Forelimb muscle (tissue), 1 donor: ENCODE results near the gene AGAP6. TPM values are rescaled to one million over a fixed set of nuclear protein-coding genes. Genes with fewer than 3 reads are reported as not detected.
A peak's percentile ranks its signal among the peaks of the same experiment; 100 is the strongest.
"Not testable (repeated sequence)": the region's sequence is repeated elsewhere in the genome, so short reads cannot be mapped to it uniquely, and the experiment has no call there.

ENCODE experiments used
- DNase-seq: peaks from one replicate; pipeline ENCODE4 v3.0.0-alpha.2; 2013; ENCODE audit warnings: low read depth
- polyA plus RNA-seq: library from polyadenylated mRNA; unstranded; fragments of 120-200 nt; gene quantifications from one replicate; pipeline ENCODE4 v1.2.1, GENCODE V29; 2013; ENCODE audit not compliant: insufficient read length

The AGAP6 gene
- 18.5 TPM for polyA plus RNA-seq

DNA sequence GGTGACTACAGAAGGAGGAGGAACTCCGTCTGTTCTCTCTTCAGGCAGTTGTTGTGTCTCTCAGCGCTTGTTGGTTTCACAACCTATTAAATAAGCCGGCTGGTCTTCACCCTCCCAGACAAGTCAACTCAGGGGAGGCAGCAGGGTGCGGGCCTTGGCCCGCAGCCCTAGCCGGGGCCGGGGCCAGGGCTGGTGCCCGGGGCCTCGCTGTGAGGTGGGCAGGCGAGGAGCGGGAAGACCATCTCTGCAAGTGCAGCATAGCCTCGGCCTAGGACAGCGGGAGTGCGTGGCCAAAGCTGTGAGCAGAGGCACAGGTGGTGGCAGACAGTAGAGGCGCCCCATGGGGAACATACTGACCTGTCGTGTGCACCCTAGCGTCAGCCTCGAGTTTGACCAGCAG lies at the start of gene AGAP6:
Gene AGAP6 (plus strand): TSS at position 31 of the 400 bp plus-strand sequence. CDS start 310 bp downstream, at position 341.
- DNase-seq: not testable (repeated sequence)

DNA sequence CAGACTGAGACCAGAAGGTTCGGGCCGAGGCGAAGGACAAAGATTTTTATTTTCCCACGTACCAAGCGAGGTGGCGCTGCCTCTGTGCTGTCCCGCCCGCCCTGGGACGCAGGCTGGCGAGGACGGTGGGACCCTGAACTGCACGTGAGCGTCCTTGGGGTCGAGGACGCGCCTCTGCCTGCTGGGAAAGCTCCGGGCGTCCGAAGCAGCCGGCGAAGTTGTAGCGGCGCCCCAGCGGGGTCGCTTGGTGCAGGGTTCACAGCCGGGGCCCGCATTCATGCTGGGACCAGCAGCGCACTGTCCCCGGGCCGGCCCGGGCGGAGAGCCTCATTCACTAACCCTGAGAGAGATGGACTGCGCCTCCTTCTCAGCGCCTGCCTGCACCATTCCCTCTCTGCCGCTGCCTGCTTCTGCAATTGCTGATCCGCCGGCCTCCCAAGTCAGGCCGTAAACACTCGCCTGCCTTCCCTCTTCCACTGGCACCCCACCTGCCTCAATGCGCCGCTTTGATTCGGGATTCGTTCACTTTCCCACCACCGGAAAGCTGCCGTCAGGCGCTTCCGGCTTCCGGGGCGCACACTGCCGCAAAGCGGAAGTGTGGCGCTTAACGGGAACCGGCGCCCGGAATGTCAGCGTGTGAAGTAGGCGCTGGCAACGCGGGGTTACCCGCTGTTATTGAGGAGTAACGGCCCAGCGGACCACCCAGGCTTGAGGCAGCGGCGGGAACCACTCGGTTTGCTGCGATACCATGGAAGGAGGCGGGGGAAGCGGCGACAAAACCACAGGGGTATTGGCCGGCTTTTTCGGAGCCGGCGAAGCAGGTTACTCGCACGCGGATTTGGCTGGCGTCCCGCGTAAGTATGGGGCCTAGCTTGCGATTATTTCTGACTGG lies 46.5 kb upstream of the AGAP6 start, which contains the start of the genes PARG and TIMM23B:
Gene PARG (minus strand): TSS at position 581 of the 892 bp plus-strand sequence. CDS start 302 bp downstream, at position 279.
Gene TIMM23B (plus strand): TSS at position 607 of the 892 bp plus-strand sequence. CDS start 142 bp downstream, at position 749.
- DNase-seq: peak; percentile 47

DNA sequence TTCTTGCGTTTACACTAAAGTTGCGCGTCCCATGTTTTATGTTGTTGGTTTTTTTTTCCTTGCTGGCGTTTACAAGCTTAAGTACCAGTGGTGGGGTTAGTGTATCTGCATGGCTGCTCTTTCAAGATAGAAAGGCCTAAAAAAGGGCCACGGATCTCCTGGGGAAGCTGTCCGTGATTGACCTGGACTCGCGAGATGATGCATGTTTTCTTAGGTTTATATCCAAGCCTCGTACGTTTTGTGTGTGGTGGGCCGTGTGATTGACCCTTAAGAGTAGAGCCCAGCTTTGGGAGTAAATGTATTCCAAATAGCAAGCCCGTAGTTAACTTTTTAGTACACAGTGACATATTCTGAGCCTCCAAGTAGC lies 45.9 kb upstream of the AGAP6 start:
- DNase-seq: not testable (repeated sequence)

DNA sequence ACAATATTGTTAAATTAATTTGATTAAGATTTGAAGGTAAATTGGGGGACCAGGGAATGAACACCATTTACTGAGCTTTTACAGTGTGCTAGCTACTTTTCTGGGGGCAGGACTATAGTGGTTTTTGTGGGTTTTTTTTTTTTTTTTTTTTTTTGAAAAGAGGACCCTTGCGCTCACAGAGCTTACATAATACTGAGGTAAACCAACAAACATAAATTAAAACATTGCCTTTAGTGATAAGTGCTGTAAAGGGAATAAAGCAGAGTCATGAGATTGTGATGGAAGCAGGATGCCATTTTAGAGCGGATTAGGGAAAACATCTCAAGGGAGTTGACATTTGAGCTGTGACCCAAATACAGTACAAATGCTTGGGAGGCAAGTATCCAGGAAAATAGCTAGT lies 44.6 kb upstream of the AGAP6 start:
- not testable (repeated sequence) for DNase-seq

DNA sequence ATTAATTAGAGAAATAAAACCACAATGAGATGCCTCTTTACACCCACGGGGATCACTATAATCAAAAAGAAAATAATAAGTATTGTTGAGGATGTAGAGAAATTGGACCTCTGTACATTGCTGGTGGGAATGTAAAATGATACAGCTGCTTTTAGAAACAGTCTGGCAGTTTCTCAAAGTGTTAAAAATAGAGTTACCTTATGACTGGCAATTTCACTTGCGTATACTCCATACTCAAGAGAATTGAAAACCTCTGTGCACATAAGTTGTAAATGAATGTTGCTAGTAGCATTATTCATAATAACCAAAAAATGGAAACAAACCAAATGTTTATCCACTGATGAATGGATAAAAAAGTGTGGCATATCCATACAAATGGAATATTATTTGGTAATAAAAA lies 40.1 kb upstream of the AGAP6 start:
- DNase-seq: not testable (repeated sequence)

DNA sequence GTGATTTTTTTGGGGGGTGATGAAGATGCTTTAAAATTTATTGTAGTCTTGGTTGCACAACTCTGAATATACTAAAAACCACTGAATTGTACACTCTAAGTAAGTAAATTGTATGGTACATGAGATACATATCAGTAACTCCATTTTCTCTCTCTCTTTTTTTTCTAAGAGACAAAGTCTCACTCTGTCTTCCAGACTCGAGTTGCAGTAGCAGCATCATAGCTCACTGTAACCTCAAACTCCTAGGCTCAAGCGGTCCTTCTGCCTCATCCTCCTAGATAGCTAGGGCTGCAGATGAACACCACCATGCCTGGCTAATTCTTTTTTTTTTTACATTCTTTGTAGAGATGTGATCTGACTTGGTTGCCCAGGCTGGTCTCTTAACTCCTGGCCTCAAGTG lies 39.5 kb upstream of the AGAP6 start:
- DNase-seq: not testable (repeated sequence)

DNA sequence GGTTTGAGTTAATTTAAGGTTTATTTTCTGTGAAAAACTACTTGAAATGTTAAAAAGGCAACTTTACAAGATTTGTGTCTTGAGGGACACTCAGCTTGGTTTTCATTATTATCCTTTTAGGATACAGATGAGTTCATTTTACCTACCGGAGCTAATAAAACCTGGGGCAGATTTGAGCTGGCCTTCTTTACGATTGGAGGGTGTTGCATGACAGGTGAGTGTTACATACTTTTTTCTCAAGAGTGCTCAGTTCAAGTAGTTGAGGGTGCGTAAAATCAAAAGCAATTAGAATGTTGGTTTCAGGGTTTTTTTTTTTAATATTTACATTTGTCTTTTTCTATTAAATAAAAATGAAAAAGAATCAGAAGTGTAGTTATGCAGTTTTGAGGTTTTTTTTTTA lies 36.2 kb upstream of the AGAP6 start:
- not testable (repeated sequence) for DNase-seq

DNA sequence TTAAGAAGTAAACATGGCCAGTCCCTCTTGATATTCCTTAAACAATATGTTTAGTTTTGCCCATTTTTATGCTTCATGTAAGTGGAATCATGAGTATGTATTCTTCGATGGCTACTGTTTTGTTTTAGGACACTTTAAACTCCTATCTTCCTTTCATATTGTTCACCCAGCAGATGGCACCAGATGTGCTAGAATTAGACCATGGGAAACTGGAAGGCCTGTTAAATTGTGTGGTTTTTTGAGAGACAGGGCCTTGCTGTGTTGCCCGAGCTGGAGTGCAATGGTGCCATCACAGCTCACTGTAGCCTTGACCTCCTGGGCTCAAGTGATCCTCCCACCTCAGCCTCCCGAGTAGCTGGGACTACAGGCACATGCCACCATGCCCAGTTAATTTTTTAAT lies 35.1 kb upstream of the AGAP6 start:
- DNase-seq: not testable (repeated sequence)

DNA sequence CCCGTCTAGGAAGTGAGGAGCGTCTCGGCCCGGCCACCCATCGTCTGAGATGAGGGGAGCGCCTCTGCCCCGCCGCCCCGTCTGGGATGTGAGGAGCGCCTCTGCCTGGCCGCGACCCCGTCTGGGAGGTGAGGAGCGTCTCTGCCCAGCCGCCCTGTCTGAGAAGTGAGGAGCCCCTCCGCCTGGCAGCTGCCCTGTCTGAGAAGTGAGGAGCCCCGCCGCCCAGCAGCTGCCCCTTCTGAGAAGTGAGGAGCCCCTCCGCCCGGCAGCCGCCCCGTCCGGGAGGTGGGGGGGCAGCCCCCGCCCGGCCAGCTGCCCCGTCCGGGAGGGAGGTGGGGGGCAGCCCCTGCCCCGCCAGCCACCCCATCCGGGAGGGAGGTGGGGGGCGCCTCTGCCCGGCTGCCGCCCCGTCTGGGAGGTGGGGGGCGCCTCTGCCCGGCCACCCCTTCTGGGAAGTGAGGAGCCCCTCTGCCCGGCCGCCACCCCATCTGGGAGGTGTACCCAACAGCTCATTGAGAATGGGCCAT lies 17.8 kb upstream of the AGAP6 start:
- DNase-seq: not testable (repeated sequence)

DNA sequence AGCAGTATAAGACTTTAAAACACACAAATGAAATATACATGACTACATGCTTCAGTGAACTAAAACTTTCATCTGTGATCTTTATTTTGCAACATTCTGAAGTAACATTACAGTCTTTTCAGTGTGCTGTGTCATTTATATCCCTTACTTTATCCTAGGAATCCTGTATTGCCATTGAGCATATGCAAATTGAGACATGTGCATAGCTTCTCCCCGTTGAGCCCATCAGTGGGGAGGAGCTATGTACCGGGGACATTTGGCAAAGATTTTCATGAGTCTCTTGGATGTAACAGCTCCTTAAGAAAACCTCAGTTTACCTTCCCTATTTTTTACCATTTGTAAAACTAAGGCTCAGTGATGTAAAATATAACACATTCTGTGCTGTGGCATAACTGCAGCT lies 16.7 kb upstream of the AGAP6 start:
- DNase-seq: not testable (repeated sequence)

DNA sequence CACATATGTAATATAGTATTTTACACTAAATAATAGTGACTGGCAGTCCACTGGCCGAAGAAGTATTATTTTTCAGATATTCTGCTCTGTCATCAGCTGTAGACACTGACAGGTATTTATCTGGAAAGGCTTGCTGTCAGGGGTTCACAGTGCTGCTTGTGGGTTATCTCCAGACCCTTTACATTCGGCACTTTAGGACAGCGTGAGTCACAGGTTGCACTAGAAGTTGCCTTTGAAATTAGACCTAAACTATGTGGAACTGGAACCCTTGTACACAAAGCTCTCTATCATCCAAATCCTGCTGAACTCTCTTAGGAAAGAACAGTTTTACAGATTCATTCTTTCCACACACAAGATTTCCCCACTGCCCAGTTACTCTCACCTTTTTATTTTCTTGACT lies 16.1 kb upstream of the AGAP6 start:
- DNase-seq: not testable (repeated sequence)

DNA sequence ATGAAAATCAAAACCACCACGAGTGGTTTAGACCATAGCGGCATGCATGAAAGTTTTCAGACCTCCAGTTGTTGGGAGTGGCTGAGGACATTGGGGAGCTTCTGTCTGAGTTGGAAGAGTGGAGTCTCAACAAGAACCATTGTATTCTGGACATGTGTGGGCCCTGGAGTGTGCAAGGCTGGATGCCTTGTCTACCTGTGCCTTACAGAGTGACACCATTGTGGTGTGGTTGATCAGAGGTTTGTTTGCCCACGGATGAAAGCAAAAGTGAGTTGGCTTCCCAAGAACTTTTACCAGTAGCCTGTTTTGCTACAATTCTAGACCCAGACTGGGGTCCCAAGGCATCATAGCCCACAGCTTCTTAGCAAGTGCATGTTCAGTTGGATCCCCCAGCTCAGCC lies 10.4 kb upstream of the AGAP6 start:
- not testable (repeated sequence) for DNase-seq

DNA sequence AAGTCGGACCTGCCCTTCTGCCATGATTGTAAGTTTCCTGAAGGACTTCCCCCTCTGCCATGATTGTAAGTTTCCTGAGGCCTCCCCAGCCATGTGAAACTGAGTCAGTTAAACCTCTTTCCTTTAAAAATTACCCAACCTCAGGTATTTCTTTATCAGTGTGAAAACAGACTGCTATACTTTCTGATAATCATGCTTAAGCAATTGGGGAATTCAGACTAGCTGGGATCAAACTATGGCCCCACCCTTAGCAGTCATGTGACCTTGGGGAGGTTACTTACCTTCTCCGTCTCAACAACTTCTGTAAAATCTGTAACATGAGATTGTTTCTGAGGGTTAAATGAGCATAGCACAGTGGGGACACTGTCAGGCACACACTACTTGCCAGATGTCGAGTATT lies 999 bp upstream of the AGAP6 start:
- not testable (repeated sequence) for DNase-seq

DNA sequence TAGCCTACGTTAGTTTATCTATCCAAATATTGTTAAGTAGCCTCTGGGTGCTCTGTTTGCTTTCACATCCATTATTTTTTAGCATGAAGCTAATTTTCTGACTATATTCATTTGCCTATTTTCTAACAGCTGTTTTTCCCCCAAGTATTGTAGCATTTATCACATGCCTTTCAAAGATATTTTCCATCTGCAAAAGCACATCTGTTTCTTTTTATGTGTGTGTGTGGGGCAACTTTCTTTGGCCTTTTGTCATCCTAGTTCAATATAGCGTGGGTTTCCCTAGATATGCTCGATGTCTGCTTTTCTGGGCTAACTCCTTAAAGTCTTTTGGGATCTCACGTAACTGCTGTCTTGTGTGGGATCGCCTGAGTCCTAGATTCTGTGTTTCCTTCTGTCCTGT lies 7.1 kb downstream of the AGAP6 start:
- DNase-seq: not testable (repeated sequence)

DNA sequence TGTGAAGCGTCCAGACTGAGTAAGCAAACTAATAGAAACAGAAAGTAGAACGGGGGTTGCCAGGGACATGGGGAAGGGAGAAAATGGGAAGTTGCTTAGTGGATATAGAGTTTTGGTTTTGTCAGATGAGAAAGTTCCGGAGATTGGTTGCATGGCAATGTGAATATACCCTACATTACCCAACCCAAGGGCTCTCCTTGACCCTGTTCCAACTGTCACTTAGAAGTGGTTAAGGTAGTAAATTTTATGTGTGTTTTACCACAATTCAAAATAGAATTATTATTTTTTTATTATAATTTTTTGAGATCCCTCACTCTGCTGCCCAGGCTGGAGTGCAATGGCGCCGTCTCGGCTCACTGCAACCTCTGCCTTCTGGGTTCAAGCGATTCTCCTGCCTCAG lies 25.8 kb downstream of the AGAP6 start:
- DNase-seq: not testable (repeated sequence)

DNA sequence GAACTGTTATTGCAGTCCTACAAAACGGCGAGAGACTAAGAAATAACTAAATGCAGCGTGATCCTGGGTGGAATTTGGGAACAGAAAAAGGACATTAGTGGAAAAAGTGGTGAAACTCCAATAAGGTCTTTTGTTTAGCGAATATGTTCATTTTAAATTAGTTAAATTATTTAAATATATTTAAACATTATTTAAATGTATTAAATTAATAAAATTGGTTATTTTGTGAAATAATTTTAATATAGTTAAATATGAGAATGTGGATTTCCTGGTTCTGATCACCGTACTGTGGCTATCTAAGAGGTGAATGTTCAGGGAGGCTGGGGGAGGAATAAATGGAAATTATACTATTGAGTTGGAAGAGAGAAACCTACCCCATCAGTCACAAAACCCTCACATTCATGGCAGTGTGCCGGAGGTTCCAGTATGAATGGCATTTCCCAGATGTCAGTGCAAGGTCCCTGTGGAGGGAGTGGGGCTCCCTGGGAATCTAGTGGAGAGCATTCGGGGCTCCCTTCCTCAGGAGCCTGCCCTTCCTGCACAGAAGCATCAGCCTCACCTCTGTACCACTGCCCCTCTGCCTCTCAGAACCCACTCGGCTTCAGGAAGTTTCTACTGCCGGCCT lies 27.5 kb downstream of the AGAP6 start:
- not testable (repeated sequence) for DNase-seq

DNA sequence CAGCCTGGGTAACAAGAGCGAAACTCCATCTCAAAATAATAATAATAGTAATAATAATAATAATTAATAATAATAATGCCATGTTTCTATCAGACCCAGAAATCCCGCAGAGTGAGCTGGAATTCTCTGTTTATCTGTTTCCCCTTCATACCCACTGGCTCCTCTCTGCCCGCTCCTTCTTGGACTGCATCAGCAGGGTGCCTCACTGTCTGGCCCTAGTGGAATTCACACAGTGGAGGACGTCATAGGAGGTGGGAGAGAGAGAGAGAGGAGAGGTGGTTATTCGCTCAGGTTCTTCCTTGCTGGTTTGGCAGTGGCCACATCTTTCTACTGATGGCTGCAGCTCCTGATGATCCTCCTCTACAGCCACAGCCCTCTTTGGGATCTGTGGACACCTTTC lies 28.7 kb downstream of the AGAP6 start:
- not testable (repeated sequence) for DNase-seq

DNA sequence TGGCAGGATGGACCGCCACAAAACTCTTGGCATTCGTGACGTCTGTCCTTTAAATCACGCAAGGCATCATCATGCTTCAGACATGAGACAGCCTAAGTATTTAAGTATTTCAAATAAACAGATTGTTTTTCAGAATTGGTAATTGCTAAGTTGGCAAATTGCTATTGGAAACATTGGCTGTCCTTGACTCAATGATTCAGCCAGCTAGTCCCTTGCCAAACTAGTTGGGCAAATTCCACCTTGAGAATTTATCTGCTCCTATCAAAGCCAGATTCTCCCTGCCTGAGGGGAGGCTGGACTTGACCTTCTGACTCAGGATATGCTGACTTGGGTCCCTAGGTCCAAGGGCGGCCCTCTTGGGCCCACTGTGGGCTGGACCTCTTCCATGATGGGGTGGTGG lies 29.4 kb downstream of the AGAP6 start:
- DNase-seq: not testable (repeated sequence)

DNA sequence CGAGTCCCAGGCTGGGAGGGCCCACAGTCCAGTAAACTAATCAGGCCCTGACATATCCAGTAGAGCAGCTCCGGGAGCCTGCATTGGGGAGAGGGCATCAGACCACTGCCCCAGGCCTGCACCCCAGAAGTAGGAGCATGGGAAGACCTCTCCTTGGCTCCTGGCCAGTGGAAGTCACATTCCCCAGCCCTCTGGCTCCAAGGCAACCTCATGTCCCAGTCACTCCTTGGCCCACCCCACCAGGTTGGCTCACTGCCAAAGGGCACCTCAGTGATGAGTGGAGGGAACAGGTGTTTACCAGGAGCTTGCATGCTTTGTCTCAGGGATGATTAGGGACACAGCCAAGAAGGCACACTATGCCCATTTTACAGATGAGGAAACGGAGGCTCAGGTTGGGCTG lies 31.1 kb downstream of the AGAP6 start:
- DNase-seq: not testable (repeated sequence)

DNA sequence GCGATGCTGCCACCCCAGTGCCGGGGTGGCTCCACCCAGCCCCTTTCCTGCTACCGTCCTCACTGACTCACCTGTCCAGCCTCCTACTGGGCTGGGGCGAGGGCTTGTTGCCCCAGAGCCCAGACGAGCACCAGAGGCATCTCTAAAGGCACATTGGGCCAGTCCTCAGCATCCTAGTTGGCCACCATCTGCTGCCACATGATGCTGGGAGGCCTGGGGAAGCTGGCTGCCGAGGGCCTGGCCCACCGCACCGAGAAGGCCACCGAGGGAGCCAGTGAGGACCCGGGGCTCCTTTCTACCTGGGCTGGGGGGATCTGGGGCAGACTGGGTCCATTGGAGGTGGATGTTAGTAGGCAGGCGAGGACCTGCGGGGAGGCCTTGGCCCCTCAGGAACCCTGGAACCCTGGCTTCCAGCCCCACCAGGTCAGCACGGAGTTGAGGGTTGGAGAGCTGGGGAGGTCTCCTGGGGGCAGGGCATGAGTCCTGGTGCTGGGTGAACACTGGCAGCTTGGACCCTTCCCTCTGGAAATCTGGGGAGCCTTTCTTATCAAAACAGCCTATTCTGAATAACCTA lies 32.3 kb downstream of the AGAP6 start:
- not testable (repeated sequence) for DNase-seq

DNA sequence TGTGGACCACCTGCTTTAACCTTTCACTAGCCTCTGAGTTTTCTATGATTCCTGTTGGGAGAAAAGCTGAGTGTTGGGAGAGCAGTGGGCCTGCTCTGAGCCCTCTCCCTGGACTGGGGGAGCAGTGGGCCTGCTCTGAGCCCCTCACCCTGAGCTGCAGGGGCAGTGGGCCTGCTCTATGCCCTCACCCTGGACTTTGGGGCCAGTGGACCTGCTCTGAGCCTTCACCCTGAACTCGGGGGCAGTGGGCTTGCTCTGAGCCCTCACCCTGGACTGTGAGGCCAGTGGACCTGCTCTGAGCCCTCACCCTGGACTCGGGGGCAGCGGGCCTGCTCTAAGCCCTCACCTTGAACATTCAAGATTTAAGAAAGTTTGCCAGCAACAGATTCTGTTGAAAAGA lies 33.4 kb downstream of the AGAP6 start:
- no peak for DNase-seq
